Heart left ventricle (tissue), 13 donors: Measurements from ENCODE around the gene DHX38.

Experiments used
- POLR2A ChIP-seq, 2 donors: fragments of 450-650 bp; IDR thresholded peaks; one replicate each; pipeline ENCODE4 v1.6.1; 2017; ENCODE audit warnings: antibody characterized with exemption in 2 of 2, mild to moderate bottlenecking in 2 of 2, moderate library complexity in 2 of 2
- TF ChIP-seq, protein P1 (sequence below), 12 donors: fragments of 200-600 bp; sonication (generic) in 4 of 12; IDR thresholded peaks; one replicate each; pipeline versions ENCODE4 v1.5.0 to v1.8.0; 2018 to 2022; ENCODE audit warnings: antibody characterized with exemption in 12 of 12, mild to moderate bottlenecking in 5 of 12
- donor health status: ischemic (EF 13 %, LVEDD 7.1; RV severe dilation, severe dysfunction).
- donor health status: DM: no; HTN: yes; CAD: no.
- donor health status: DM: no; HTN: no; CAD: no.
- donor health status: ischemic (EF 25% LVEDD 6.9; RV normal size, moderate dysfunction).
- donor health status: ischemic (EF 25% LVEDD 5.7; RV mildly dilated, moderate dysfunction).
- donor health status: ischemic (EF 35%, LVEDD 5.7; RV mildly dilated, moderate dysfunction).
- donor health status: nonischemic (EF 11% LVEDD 7.7; RV severe dilation, severe dysfunction).
- donor health status: DM: yes; HTN: yes; CAD: no.
- donor health status: PGD.
- donor health status: ischemic (EF 29% LVEDD 5.4; RV normal size, mild dysfunction).
- donor health status: nonischemic (EF 23%, LVEDD 6.1; RV moderate dilation, normal function).

DNA sequence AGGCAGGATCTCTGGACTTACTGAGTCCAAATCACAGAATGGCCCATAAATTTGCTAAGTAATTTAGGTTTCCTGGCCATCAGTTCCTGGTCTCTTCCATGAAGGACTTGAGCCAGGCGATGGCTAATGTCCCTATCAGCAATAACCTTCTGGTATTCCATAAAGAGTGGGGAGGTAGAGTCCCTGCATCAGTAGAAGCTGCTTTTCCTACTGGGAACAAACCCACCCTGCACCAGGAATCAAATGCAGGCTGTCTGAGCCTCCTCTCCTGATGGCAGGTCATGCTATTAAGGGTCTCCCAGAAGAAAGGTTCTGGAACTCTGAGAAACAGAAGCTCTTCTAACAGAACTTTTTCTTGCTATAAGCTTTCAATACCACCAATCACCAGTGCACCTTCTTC is 32.1 kb upstream of the DHX38 start:
- no peak for TF ChIP-seq POLR2A (IDR thresholded peaks at IDR 0.05)
- TF ChIP-seq, protein P1, sequence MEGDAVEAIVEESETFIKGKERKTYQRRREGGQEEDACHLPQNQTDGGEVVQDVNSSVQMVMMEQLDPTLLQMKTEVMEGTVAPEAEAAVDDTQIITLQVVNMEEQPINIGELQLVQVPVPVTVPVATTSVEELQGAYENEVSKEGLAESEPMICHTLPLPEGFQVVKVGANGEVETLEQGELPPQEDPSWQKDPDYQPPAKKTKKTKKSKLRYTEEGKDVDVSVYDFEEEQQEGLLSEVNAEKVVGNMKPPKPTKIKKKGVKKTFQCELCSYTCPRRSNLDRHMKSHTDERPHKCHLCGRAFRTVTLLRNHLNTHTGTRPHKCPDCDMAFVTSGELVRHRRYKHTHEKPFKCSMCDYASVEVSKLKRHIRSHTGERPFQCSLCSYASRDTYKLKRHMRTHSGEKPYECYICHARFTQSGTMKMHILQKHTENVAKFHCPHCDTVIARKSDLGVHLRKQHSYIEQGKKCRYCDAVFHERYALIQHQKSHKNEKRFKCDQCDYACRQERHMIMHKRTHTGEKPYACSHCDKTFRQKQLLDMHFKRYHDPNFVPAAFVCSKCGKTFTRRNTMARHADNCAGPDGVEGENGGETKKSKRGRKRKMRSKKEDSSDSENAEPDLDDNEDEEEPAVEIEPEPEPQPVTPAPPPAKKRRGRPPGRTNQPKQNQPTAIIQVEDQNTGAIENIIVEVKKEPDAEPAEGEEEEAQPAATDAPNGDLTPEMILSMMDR (IDR thresholded peaks at IDR 0.05), result no peak
